Loucy (cell line): ENCODE results near the gene FAM20C.
"Not testable (repeated sequence)": the region's sequence is repeated elsewhere in the genome, so short reads cannot be mapped to it uniquely, and the experiment has no call there.

ENCODE experiments used
- H2AFZ ChIP-seq: fragments of 200-600 bp; sonication (generic); 2 replicates; pipeline ENCODE4 v1.6.0; 2016; ENCODE audit warnings: antibody characterized with exemption, mild to moderate bottlenecking, low read length, moderate library complexity
- H3F3A ChIP-seq: fragments of 200-600 bp; 2 replicates; pipeline ENCODE4 v1.6.0; 2016; ENCODE audit warnings: antibody characterized with exemption, low read depth, mild to moderate bottlenecking
- H3K27me3 ChIP-seq: fragments of 200-600 bp; sonication (generic); 2 replicates; pipeline ENCODE4 v1.6.1; 2014; ENCODE audit warnings: low read length, mild to moderate bottlenecking; ENCODE audit not compliant: insufficient read depth, poor library complexity, severe bottlenecking
- H3K36me3 ChIP-seq: fragments of 200-600 bp; sonication (generic); 2 replicates; pipeline ENCODE4 v1.6.1; 2016; ENCODE audit warnings: low read length; ENCODE audit not compliant: insufficient read depth
- H3K4me1 ChIP-seq: fragments of 200-600 bp; sonication (generic); 2 replicates; pipeline ENCODE4 v1.5.1; 2014; ENCODE audit warnings: low read length, mild to moderate bottlenecking; ENCODE audit not compliant: insufficient read depth, poor library complexity, severe bottlenecking
- H3K4me2 ChIP-seq: fragments of 200-600 bp; sonication (generic); 2 replicates; pipeline ENCODE4 v1.6.0; 2014; ENCODE audit warnings: antibody characterized with exemption, low read length, low read depth, mild to moderate bottlenecking; ENCODE audit not compliant: poor library complexity, severe bottlenecking
- H3K4me3 ChIP-seq: fragments of 200-600 bp; sonication (generic); 2 replicates; pipeline ENCODE4 v1.5.1; 2014; ENCODE audit warnings: low read length, mild to moderate bottlenecking, mixed read lengths; ENCODE audit not compliant: poor library complexity, severe bottlenecking
- H3K79me2 ChIP-seq: fragments of 200-600 bp; sonication (generic); 2 replicates; pipeline ENCODE4 v1.6.1; 2014; ENCODE audit warnings: low read length; ENCODE audit not compliant: insufficient read depth
- H3K9ac ChIP-seq: fragments of 200-600 bp; sonication (generic); 2 replicates; pipeline ENCODE4 v1.6.0; 2014; ENCODE audit warnings: mild to moderate bottlenecking, low read depth, low read length, moderate library complexity; ENCODE audit not compliant: poor library complexity, severe bottlenecking
- H3K9me2 ChIP-seq: fragments of 200-600 bp; sonication (generic); replicated peaks from 2 replicates; pipeline ENCODE4 v1.6.1; 2016; ENCODE audit warnings: low read depth, low read length, mixed read lengths
- H3K9me3 ChIP-seq: fragments of 200-600 bp; sonication (generic); 2 replicates; pipeline ENCODE4 v1.6.1; 2014; ENCODE audit warnings: mild to moderate bottlenecking, antibody characterized with exemption, low read length, low read depth; ENCODE audit not compliant: insufficient read depth
- H4K20me1 ChIP-seq: fragments of 200-600 bp; sonication (generic); 2 replicates; pipeline ENCODE4 v1.6.0; 2014; ENCODE audit warnings: antibody characterized with exemption, low read length, mild to moderate bottlenecking; ENCODE audit not compliant: insufficient read depth, poor library complexity, severe bottlenecking
- EZH2phosphoT487 ChIP-seq: fragments of 200-600 bp; IDR thresholded peaks from 2 replicates; pipeline ENCODE4 v1.6.1; 2018; ENCODE audit warnings: antibody characterized with exemption, mild to moderate bottlenecking, moderate library complexity, borderline replicate concordance
- TF ChIP-seq, protein P1 (sequence below): fragments of 200-600 bp; sonication (generic); conservative IDR thresholded peaks from 2 replicates; pipeline ENCODE4 v1.5.1; 2014; ENCODE audit warnings: mild to moderate bottlenecking, antibody characterized with exemption, low read length

The FAM20C gene

DNA sequence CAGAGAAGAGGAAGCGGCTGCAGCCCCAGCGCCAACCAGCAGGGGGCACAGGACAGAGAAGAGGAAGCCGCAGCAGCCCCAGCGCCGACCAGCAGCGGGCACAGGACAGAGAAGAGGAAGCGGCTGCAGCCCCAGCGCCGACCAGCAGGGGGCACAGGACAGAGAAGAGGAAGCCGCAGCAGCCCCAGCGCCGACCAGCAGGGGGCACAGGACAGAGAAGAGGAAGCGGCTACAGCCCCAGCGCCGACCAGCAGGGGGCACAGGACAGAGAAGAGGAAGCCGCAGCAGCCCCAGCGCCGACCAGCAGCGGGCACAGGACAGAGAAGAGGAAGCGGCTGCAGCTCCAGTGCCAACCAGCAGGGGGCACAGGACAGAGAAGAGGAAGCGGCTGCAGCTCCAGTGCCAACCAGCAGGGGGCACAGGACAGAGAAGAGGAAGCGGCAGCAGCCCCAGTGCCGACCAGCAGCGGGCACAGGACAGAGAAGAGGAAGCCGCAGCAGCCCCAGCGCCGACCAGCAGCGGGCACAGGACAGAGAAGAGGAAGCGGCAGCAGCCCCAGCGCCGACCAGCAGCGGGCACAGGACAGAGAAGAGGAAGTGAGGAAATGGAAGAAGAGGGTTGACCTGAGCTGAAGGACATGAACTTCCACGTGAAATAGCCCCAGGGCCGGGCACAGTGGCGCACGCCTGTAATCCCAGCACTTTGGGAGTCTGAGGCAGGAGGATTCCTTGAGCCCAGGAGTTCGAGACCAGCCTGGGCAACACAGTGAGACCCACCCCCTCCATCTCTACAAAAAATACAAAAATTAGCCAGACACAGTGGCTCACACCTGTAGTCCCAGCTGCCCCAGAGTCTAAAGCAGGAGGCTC is 71.3 kb downstream of the FAM20C start:
- H2AFZ ChIP-seq, H3K4me1 ChIP-seq, H4K20me1 ChIP-seq, H3K79me2 ChIP-seq, H3K4me2 ChIP-seq, H3F3A ChIP-seq, H3K9ac ChIP-seq, H3K9me2 ChIP-seq, H3K4me3 ChIP-seq, H3K27me3 ChIP-seq, H3K36me3 ChIP-seq: not testable (repeated sequence)
- TF ChIP-seq, protein P1, sequence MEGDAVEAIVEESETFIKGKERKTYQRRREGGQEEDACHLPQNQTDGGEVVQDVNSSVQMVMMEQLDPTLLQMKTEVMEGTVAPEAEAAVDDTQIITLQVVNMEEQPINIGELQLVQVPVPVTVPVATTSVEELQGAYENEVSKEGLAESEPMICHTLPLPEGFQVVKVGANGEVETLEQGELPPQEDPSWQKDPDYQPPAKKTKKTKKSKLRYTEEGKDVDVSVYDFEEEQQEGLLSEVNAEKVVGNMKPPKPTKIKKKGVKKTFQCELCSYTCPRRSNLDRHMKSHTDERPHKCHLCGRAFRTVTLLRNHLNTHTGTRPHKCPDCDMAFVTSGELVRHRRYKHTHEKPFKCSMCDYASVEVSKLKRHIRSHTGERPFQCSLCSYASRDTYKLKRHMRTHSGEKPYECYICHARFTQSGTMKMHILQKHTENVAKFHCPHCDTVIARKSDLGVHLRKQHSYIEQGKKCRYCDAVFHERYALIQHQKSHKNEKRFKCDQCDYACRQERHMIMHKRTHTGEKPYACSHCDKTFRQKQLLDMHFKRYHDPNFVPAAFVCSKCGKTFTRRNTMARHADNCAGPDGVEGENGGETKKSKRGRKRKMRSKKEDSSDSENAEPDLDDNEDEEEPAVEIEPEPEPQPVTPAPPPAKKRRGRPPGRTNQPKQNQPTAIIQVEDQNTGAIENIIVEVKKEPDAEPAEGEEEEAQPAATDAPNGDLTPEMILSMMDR, result peak; percentile 46; the same call in 1 of the 2 replicates
- peaks cover 28% of the 10 kb centered on the region; the same call in 1 of the 2 replicates for H3K9me3 ChIP-seq

DNA sequence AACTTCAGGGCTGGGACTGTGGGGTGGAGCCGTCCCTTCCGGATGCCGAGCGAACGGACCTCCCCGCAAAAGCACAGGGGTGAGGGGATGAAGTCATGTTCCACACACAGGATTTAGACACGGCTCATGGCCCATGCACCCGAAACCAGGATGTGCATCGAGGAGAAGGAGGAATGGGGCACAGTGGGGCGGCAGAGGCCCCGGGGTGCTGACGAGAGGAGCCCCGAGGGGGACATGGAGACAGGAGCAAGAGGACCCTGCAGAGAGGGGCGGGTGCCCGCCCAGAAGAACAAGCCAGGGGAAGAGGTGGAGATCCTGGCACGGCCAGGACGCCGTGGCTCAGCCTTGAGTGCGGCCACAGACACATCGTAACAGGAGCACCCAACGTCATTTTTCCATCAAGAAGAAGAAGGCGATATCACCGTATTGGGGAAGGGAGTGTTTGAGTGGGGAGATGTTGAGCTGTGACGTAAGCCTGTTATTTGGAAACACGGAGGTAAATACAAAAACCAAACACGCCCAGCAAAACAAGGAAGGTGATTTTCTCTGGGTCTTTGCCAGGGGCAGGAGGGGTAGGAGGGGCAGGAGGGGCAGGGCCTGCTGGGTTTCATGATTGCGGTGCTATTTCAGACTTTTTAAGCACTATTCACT is 72.3 kb downstream of the FAM20C start:
- Histone ChIP-seq H3K4me1 (no peaks in the 10 kb centered on the region), H3F3A (no peaks in the 10 kb centered on the region), H3K79me2 (no peaks in the 10 kb centered on the region), H3K36me3 (no peaks in the 10 kb centered on the region), H4K20me1 (no peaks in the 10 kb centered on the region), H3K9me2 (no peaks in the 10 kb centered on the region), H3K4me2 (no peak overlapping the region), H3K4me3 (no peak overlapping the region), H2AFZ (no peak overlapping the region), H3K27me3 (no peaks in the 10 kb centered on the region), H3K9ac (no peak overlapping the region), H3K9me3 (peaks cover 28% of the 10 kb centered on the region; the same call in 1 of the 2 replicates)
- TF ChIP-seq EZH2phosphoT487, result no peak
- TF ChIP-seq, protein P1, result no peak

DNA sequence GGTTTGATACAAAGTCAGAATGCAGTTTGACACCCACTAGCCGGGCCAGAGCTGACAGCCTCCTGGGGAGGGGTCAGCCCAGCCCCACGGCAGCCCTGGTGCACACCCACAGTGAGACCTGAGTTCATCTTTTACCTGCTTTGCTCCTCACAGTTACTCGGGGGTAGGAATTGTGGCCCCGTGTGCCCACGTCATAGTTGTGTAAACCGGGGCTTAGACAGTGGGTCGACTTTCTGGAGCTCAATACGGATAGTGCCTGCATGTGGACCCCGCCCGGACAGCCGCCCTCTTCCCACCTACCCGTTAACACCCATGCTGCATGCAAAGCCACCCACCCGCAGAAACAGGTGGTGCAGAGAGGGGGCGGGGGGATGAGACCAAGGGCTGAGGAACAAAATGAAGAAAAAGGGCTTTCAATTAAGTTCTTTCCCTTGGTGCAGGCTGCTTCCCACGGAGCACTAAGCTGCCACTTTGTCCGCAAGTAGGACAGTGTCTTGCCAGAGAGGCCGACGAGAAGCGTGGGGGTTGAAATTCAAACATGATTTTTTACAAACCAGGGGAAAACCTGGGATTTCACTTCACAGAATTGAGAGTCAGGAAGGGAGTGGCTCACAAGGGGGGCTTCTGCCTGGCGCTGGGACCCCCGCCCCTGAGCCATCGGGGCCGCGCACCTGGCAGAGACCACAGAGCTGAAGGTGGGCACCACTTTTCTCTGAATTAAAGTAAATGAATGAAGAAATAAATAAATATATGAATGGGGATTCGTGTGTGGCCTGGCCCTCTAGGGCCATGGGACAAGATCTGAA is 73.0 kb downstream of the FAM20C start:
- H4K20me1 ChIP-seq, result no peaks in the 10 kb centered on the region

More for the DNA sequence above, 73.0 kb downstream of the FAM20C start:
- Histone ChIP-seq H3K9ac (no peak overlapping the region), H2AFZ (no peak overlapping the region), H3K9me3 (peaks cover 23% of the 10 kb centered on the region; the same call in 1 of the 2 replicates), H3K79me2 (no peaks in the 10 kb centered on the region), H3K27me3 (no peaks in the 10 kb centered on the region), H3F3A (no peaks in the 10 kb centered on the region), H3K4me2 (no peak overlapping the region), H3K36me3 (no peaks in the 10 kb centered on the region), H3K4me1 (no peaks in the 10 kb centered on the region), H3K4me3 (no peak overlapping the region), H3K9me2 (no peaks in the 10 kb centered on the region)
- no peak for TF ChIP-seq EZH2phosphoT487
- TF ChIP-seq, protein P1, result no peak
